Osteoblast (primary cell): ENCODE results near the gene RND3. TPM values are rescaled to one million over a fixed set of nuclear protein-coding genes. Genes with fewer than 3 reads are reported as not detected.

Experiments used
- DNase-seq: peaks from one replicate; pipeline ENCODE4 v3.0.0; 2011; ENCODE audit warnings: low spot score, mixed read lengths; ENCODE audit not compliant: insufficient read length; ENCODE audit errors: missing footprints
- H2AFZ ChIP-seq: 2 replicates; pipeline ENCODE4 v1.6.0; 2011; ENCODE audit warnings: mild to moderate bottlenecking, low read length
- H3K27ac ChIP-seq: 2 replicates; pipeline ENCODE4 v1.5.1; 2011; ENCODE audit warnings: mild to moderate bottlenecking, low read depth, low read length, moderate library complexity
- H3K27me3 ChIP-seq: 2 replicates; pipeline ENCODE4 v1.6.0; 2012; ENCODE audit warnings: mild to moderate bottlenecking, control low read depth, inconsistent platforms, low read length, moderate library complexity; ENCODE audit not compliant: insufficient read depth
- H3K36me3 ChIP-seq: 2 replicates; pipeline ENCODE4 v1.5.1; 2011; ENCODE audit warnings: mild to moderate bottlenecking, low read length, control low read depth, moderate library complexity; ENCODE audit not compliant: insufficient read depth
- H3K4me1 ChIP-seq: 2 replicates; pipeline ENCODE4 v1.5.1; 2011; ENCODE audit warnings: mild to moderate bottlenecking, low read length, control low read depth, moderate library complexity; ENCODE audit not compliant: insufficient read depth
- H3K4me2 ChIP-seq: 2 replicates; pipeline ENCODE4 v1.6.0; 2011; ENCODE audit warnings: mild to moderate bottlenecking, low read length; ENCODE audit not compliant: insufficient read depth
- H3K4me3 ChIP-seq: fragments of 200-600 bp; sonication (generic); 3 replicates; pipeline ENCODE4 v1.5.1; 2012; ENCODE audit warnings: mild to moderate bottlenecking, low read length, inconsistent platforms; ENCODE audit not compliant: insufficient read depth
- H3K79me2 ChIP-seq: 2 replicates; pipeline ENCODE4 v1.6.0; 2012; ENCODE audit warnings: mild to moderate bottlenecking, low read length, control low read depth, inconsistent platforms; ENCODE audit not compliant: insufficient read depth
- H3K9me3 ChIP-seq: 2 replicates; pipeline ENCODE4 v1.5.1; 2011; ENCODE audit warnings: low read depth, low read length, control low read depth
- H4K20me1 ChIP-seq: 2 replicates; pipeline ENCODE4 v1.6.0; 2012; ENCODE audit warnings: mild to moderate bottlenecking, low read length, control low read depth; ENCODE audit not compliant: insufficient read depth
- CTCF ChIP-seq: IDR thresholded peaks from 2 replicates; pipeline ENCODE4 v1.5.1; 2011; ENCODE audit warnings: mild to moderate bottlenecking, low read depth, low read length, moderate library complexity; ENCODE audit errors: extremely low read depth
- total RNA-seq: library from RNA; depleted of rRNA; stranded (reverse); fragments of >200 nt; gene quantifications from 2 replicates; pipeline ENCODE4 v1.2.3, GENCODE V29; 2012

RND3 gene
- total RNA-seq, 1 donor, result 241 TPM

- Histone ChIP-seq H3K27me3 (no peaks in the 10 kb centered on the region), H3K27ac (no peak overlapping the region), H3K36me3 (no peaks in the 10 kb centered on the region), H3K4me3 (no peak overlapping the region), H2AFZ (no peak overlapping the region), H3K79me2 (no peaks in the 10 kb centered on the region), H4K20me1 (no peaks in the 10 kb centered on the region), H3K9me3 (no peaks in the 10 kb centered on the region), H3K4me2 (no peak overlapping the region), H3K4me1 (no peaks in the 10 kb centered on the region)
- TF ChIP-seq CTCF, result no peak
- DNase-seq, result no peak
Measured at GRCh38 chr2:150505178-150505577, 17.7 kb upstream of the RND3 start.

- Histone ChIP-seq H3K4me3 (peak overlapping the region; percentile 46), H3K36me3 (no peaks in the 10 kb centered on the region), H2AFZ (peak overlapping the region; percentile 36), H3K9me3 (no peaks in the 10 kb centered on the region), H3K27ac (peak overlapping the region; percentile 92), H4K20me1 (no peaks in the 10 kb centered on the region), H3K79me2 (peaks cover 6% of the 10 kb centered on the region), H3K4me2 (peak overlapping the region; percentile 77), H3K27me3 (no peaks in the 10 kb centered on the region), H3K4me1 (peaks cover 38% of the 10 kb centered on the region)
- peak; percentile 76 for DNase-seq
- no peak for TF ChIP-seq CTCF
Measured at GRCh38 chr2:150495993-150496627, 8.6 kb upstream of the RND3 start.

GRCh38 chr2:150495001-150495400 is 7.5 kb upstream of the RND3 start:
- no peak for DNase-seq
- Histone ChIP-seq H3K36me3 (no peaks in the 10 kb centered on the region), H3K27ac (peak overlapping the region; percentile 92), H3K79me2 (peaks cover 16% of the 10 kb centered on the region), H3K9me3 (no peaks in the 10 kb centered on the region), H3K4me1 (peaks cover 39% of the 10 kb centered on the region), H4K20me1 (no peaks in the 10 kb centered on the region), H3K27me3 (no peaks in the 10 kb centered on the region), H3K4me2 (peak overlapping the region; percentile 77), H3K4me3 (no peak overlapping the region), H2AFZ (no peak overlapping the region)
- TF ChIP-seq CTCF, result no peak

- Histone ChIP-seq H3K27me3 (no peaks in the 10 kb centered on the region), H3K27ac (peak overlapping the region; percentile 92), H3K79me2 (peaks cover 20% of the 10 kb centered on the region), H3K9me3 (no peaks in the 10 kb centered on the region), H3K36me3 (no peaks in the 10 kb centered on the region), H4K20me1 (no peaks in the 10 kb centered on the region), H3K4me1 (peaks cover 39% of the 10 kb centered on the region), H2AFZ (peak overlapping the region; percentile 5), H3K4me2 (no peak overlapping the region), H3K4me3 (no peak overlapping the region)
- no peak for DNase-seq
- TF ChIP-seq CTCF, result no peak
Measured at GRCh38 chr2:150494234-150494945, 6.9 kb upstream of the RND3 start.
